Right atrium auricular region (tissue), 2 donors: Measurements from ENCODE around the gene ASAH2. TPM values are rescaled to one million over a fixed set of nuclear protein-coding genes. Genes with fewer than 3 reads are reported as not detected.

ENCODE experiments used
- DNase-seq: peaks from one replicate; pipeline ENCODE4 v3.0.0-alpha.2; 2019; ENCODE audit warnings: low spot score
- H3K27ac ChIP-seq, 2 donors: fragments of 200-600 bp; sonication (generic); 1 replicate in 1 of 2; 2 replicates in 1 of 2; pipeline ENCODE4 v1.5.1; 2016 to 2019
- H3K27me3 ChIP-seq, 2 donors: fragments of 200-600 bp; sonication (generic); one replicate each; pipeline versions ENCODE4 v1.5.1 to v1.6.0; 2017 to 2019
- H3K36me3 ChIP-seq: fragments of 200-600 bp; sonication (generic); one replicate; pipeline ENCODE4 v1.5.1; 2016
- H3K4me1 ChIP-seq, 2 donors: fragments of 200-600 bp; sonication (generic); one replicate each; pipeline versions ENCODE4 v1.5.1 to v1.6.0; 2017 to 2019
- H3K4me3 ChIP-seq, 2 donors: fragments of 200-600 bp; sonication (generic); 1 replicate in 1 of 2; 2 replicates in 1 of 2; pipeline ENCODE4 v1.5.1; 2017 to 2019; ENCODE audit warnings: mild to moderate bottlenecking in 1 of 2, moderate library complexity in 1 of 2
- H3K9me3 ChIP-seq, 2 donors: fragments of 200-600 bp; sonication (generic); one replicate each; pipeline ENCODE4 v1.5.1; 2019
- CTCF ChIP-seq, 2 donors: fragments of 200-600 bp; sonication (generic); IDR thresholded peaks; one replicate each; pipeline ENCODE4 v1.5.1; 2019; ENCODE audit warnings: antibody characterized with exemption in 2 of 2
- total RNA-seq, 2 donors: library from RNA; depleted of rRNA; stranded (reverse); fragments of >200 nt; gene quantifications; one replicate each; pipeline ENCODE4 v1.1.0, GENCODE V29; 2016

ASAH2 gene
- total RNA-seq, 2 donors from 2014 or later, result 1.8 to 2.2 TPM

GRCh38 chr10:50216418-50216817 lies 34.9 kb downstream of the ASAH2 start:
- no peak for DNase-seq
- Histone ChIP-seq H3K4me3 (no peak overlapping the region), H3K27ac (no peak overlapping the region), H3K9me3 (no peaks in the 10 kb centered on the region), H3K36me3 (no peaks in the 10 kb centered on the region), H3K4me1 (no peaks in the 10 kb centered on the region), H3K27me3 (no peaks in the 10 kb centered on the region)
- no peak for TF ChIP-seq CTCF (IDR thresholded peaks at IDR 0.05)

DNA sequence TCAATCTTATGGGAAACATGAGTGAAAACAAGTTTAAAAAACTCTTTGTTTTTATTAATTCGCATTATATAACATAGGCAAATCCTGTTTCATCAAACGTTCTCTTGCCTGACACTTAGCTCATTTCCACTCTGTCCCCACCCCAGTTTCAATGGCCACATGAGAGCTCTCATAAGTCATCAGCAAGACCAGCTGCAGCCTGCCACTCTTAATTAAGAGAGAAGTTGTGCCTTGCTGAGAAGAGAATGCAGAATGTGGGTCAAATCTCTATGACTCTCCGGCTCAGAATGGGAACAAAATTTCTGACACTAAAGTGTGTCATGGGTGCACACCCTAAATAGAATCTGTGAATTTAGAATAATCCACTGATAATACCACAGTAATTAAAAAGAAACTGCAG lies 39.6 kb downstream of the ASAH2 start:
- Histone ChIP-seq H3K4me1 (no peaks in the 10 kb centered on the region), H3K9me3 (no peaks in the 10 kb centered on the region), H3K27ac (no peak overlapping the region), H3K36me3 (no peaks in the 10 kb centered on the region), H3K4me3 (no peak overlapping the region), H3K27me3 (no peaks in the 10 kb centered on the region)
- no peak for TF ChIP-seq CTCF (IDR thresholded peaks at IDR 0.05)
- DNase-seq, result no peak

DNA sequence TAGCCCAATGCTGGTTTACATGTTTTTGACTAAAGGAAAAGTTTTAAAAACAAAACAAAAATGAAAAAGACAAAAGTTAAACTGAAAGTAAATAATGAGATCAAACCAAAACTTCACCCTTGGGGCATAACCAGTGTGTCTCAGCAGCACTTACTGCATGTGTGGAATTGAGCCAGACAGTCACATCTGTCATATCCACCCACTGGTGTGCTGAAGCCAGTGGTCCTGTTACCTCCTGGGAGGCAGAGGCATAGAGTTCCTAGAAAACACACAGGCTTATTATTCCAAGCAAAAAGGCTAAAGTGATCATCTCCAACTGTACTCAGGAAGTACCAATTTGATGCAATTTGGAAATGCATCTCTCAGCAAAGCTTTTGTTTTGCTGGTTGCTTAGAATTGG lies 40.4 kb downstream of the ASAH2 start:
- no peak for DNase-seq
- no peak overlapping the region for H3K4me3 ChIP-seq
- no peaks in the 10 kb centered on the region for H3K36me3 ChIP-seq
- H3K27me3 ChIP-seq, result no peaks in the 10 kb centered on the region
- H3K4me1 ChIP-seq, result no peaks in the 10 kb centered on the region
- TF ChIP-seq CTCF (IDR thresholded peaks at IDR 0.05), result no peak
- H3K9me3 ChIP-seq, result no peaks in the 10 kb centered on the region
- H3K27ac ChIP-seq, result no peak overlapping the region

Other genes starting within 250 kb of the ASAH2 start
- gene WASHC2A, start 183.6 kb downstream of the ASAH2 start, total RNA-seq, result 100 to 1,000 TPM in 1 of 2 donors, 10 to 100 TPM in 1; 78.9 to 183 TPM